K562 (cell line): ENCODE data around the gene DNMT3L. TPM values are rescaled to one million over a fixed set of nuclear protein-coding genes. Genes with fewer than 3 reads are reported as not detected.

ENCODE experiments used
- ATAC-seq: fragments of 200-7000 bp; cut with Tn5 transposase; 3 replicates; pipeline ENCODE4 v1.9.1; 2020; ENCODE audit warnings: moderate library complexity
- BruUV-seq: library from RNA; stranded (reverse); fragments of 400-500 nt; replicated peaks from 2 replicates; lab custom pipeline; 2021; lab: Mats Ljungman, UMichigan
- CTCF ChIA-PET: fragments of 300-600 bp; formaldehyde crosslinking; extraction: SDS; loops from one replicate; lab custom pipeline; 2021; ENCODE audit warnings: low intra/inter-chr PET ratio; lab: Yijun Ruan, JAX
- POLR2A ChIA-PET: fragments of 300-600, 350-650 bp; sonication (Branson Sonifier 250); formaldehyde crosslinking; extraction: SDS; loops from one replicate; lab custom pipeline; 2021; ENCODE audit warnings: antibody characterized with exemption, inconsistent platforms; lab: Yijun Ruan, JAX
- DNase-seq, 4 experiments: peaks; one replicate each; pipeline versions ENCODE4 v3.0.0 to v3.0.0-alpha.2; 2011 to 2018; ENCODE audit warnings: low spot score in 3 of 4, mixed read lengths in 3 of 4; ENCODE audit errors: extremely low read depth in 1 of 4
- FAIRE-seq: peaks from 2 replicates; lab custom pipeline; 2011; peaks lifted over from hg19 to GRCh38; lab: Jason Lieb, UNC
- H2AFZ ChIP-seq: 2 replicates; pipeline ENCODE4 v1.6.0; 2011; ENCODE audit warnings: low read depth, low read length, control low read depth, inconsistent platforms
- H3K27ac ChIP-seq: fragments of 200-600 bp; 3 replicates; pipeline ENCODE4 v1.8.0; 2011; ENCODE audit warnings: low read depth, mild to moderate bottlenecking, control low read depth, inconsistent platforms, low read length, moderate library complexity, mixed read lengths; ENCODE audit errors: extremely low read depth
- H3K27me3 ChIP-seq, 2 experiments: fragments of 300-600 bp in 1 of 2; 2 replicates in 1 of 2; 3 replicates in 1 of 2; pipeline versions ENCODE4 v1.6.0 to v1.8.0; 2011; ENCODE audit warnings: inconsistent platforms in 2 of 2, low read length in 2 of 2, mild to moderate bottlenecking in 1 of 2, mixed read lengths in 1 of 2, moderate library complexity in 1 of 2; ENCODE audit not compliant: control insufficient read depth in 2 of 2, insufficient read depth in 2 of 2
- H3K36me3 ChIP-seq: fragments of 300-600 bp; 3 replicates; pipeline ENCODE4 v1.8.0; 2011; ENCODE audit warnings: mild to moderate bottlenecking, low read length, inconsistent platforms; ENCODE audit not compliant: control insufficient read depth, insufficient read depth
- H3K4me1 ChIP-seq, 2 experiments: fragments of 200-600 bp in 1 of 2; replicated peaks in 1 of 2; 2 replicates in 1 of 2; 3 replicates in 1 of 2; pipeline versions ENCODE4 v1.5.1 to v1.8.0; 2011; ENCODE audit warnings: inconsistent platforms in 2 of 2, low read length in 2 of 2, mild to moderate bottlenecking in 1 of 2, mixed read lengths in 1 of 2, moderate library complexity in 1 of 2; ENCODE audit not compliant: control insufficient read depth in 2 of 2, insufficient read depth in 2 of 2
- H3K4me2 ChIP-seq: 2 replicates; pipeline ENCODE4 v1.6.1; 2011; ENCODE audit warnings: low read length, control low read depth, inconsistent platforms, mixed read lengths; ENCODE audit not compliant: insufficient read depth
- H3K4me3 ChIP-seq: fragments of 200-600 bp; sonication (generic), shearing (Covaris generic); 2 replicates; pipeline ENCODE4 v1.5.1; 2016; ENCODE audit warnings: control low read depth, inconsistent platforms
- H3K79me2 ChIP-seq: fragments of 200-600 bp; 3 replicates; pipeline ENCODE4 v1.8.0; 2011; ENCODE audit warnings: low read length, inconsistent platforms; ENCODE audit not compliant: control insufficient read depth, insufficient read depth
- H3K9ac ChIP-seq, 2 experiments: 2 replicates each; pipeline versions ENCODE4 v1.6.0 to v1.6.1; 2011; ENCODE audit warnings: low read depth in 2 of 2, low read length in 2 of 2, control low read depth in 1 of 2, inconsistent platforms in 1 of 2, mild to moderate bottlenecking in 1 of 2, mixed read lengths in 1 of 2; ENCODE audit not compliant: insufficient read depth in 1 of 2
- H3K9me1 ChIP-seq: one replicate; pipeline ENCODE4 v1.6.0; 2011; ENCODE audit warnings: inconsistent platforms, mild to moderate bottlenecking, low read length, moderate library complexity; ENCODE audit not compliant: control insufficient read depth, insufficient read depth
- H3K9me3 ChIP-seq: replicated peaks from 2 replicates; pipeline ENCODE4 v1.5.1; 2011; ENCODE audit warnings: low read depth, low read length, inconsistent platforms; ENCODE audit not compliant: control insufficient read depth, insufficient read depth
- H4K20me1 ChIP-seq: replicated peaks from 2 replicates; pipeline ENCODE4 v1.6.1; 2011; ENCODE audit warnings: low read length, inconsistent platforms, mixed read lengths; ENCODE audit not compliant: control insufficient read depth, insufficient read depth
- E2F1 ChIP-seq: sonication (generic); formaldehyde crosslinking; IDR thresholded peaks from 2 replicates; pipeline ENCODE4 v1.8.1; 2023; ENCODE audit warnings: mild to moderate bottlenecking, missing genetic modification reagents, moderate library complexity
- RBFOX2 ChIP-seq: fragments of 200-400 bp; formaldehyde crosslinking; IDR thresholded peaks from 2 replicates; pipeline ENCODE4 v1.6.1; 2017; ENCODE audit warnings: low read depth, mild to moderate bottlenecking, low read length, moderate library complexity
- SRSF3 ChIP-seq: fragments of 200-400 bp; formaldehyde crosslinking; IDR thresholded peaks from 2 replicates; pipeline ENCODE4 v1.6.1; 2016; ENCODE audit warnings: mild to moderate bottlenecking, low read length, moderate library complexity; ENCODE audit not compliant: insufficient read depth
- TFAP4 ChIP-seq: sonication (generic); formaldehyde crosslinking; IDR thresholded peaks from 2 replicates; pipeline ENCODE4 v1.8.0; 2022; ENCODE audit warnings: missing genetic modification reagents, mild to moderate bottlenecking, moderate library complexity, borderline replicate concordance
- ZNF324 ChIP-seq: fragments of 250-450 bp; sonication (Bioruptor Pico); IDR thresholded peaks from 2 replicates; pipeline ENCODE4 v1.4.0; 2020; ENCODE audit warnings: mild to moderate bottlenecking
- WGBS: fragments of 100-300 bp; shearing (Covaris generic); methylation state at CpG from one replicate; pipeline ENCODE4 v1.1.6; 2016; ENCODE audit warnings: low coverage, mixed read lengths; ENCODE audit not compliant: insufficient coverage; ENCODE audit errors: missing lambda C conversion rate; 5-methylcytosine and 5-hydroxymethylcytosine counted together
- in situ Hi-C: fragments of 300-500 bp; cut with MboI; formaldehyde crosslinking; loops from 4 replicates; pipeline ENCODE4 v1.15.0; 2018; ENCODE audit warnings: inconsistent platforms, mixed read lengths
- intact Hi-C: fragments of 100-400 bp; cut with micrococcal nuclease; formaldehyde crosslinking; loops from 2 replicates; pipeline ENCODE4 v1.14.2; 2022
- polyA plus RNA-seq, 8 experiments: library from polyadenylated mRNA; depleted of rRNA in 4 of 8; stranded (reverse) in 5 of 8; unstranded in 3 of 8; fragments of >200 nt; fragmentation: Nextera tagmentation in 2 of 8; fragmentation: Illumina TruSeq in 1 of 8; extraction: Ambion mirVana in 2 of 8; extraction: Trizol in 1 of 8; gene quantifications; 2 replicates each; pipeline versions ENCODE4 v1.2.1 to v1.2.3, GENCODE V29; 2011 to 2014; ENCODE audit warnings: inconsistent platforms in 1 of 8, missing spikeins in 1 of 8
- total RNA-seq, 7 experiments: library from RNA; depleted of rRNA in 6 of 7; stranded (reverse); fragments of >200 nt in 6 of 7; fragmentation: Illumina TruSeq in 2 of 7; extraction: Trizol in 2 of 7; gene quantifications; 2 replicates each; pipeline versions ENCODE4 v1.2.1 to v1.2.3, GENCODE V29; 2011 to 2021; ENCODE audit warnings: low replicate concordance in 1 of 7

Gene DNMT3L
- total and polyA plus RNA-seq, 9 of the 15 experiments (the other 6 are each of a cell fraction or from before 2014, with no cell fraction given): 0.08 TPM; not detected in 8

GRCh38 chr21:44301961-44302406 lies 40.3 kb upstream of the DNMT3L start:
- H3K79me2 ChIP-seq: peaks cover 51% of the 10 kb centered on the region
- H3K4me3 ChIP-seq: no peak overlapping the region
- in situ Hi-C loops: no loop called here

GRCh38 chr21:44301141-44301540 lies 39.4 kb upstream of the DNMT3L start:
- ATAC-seq (no peak), DNase-seq (no peak)
- H4K20me1 ChIP-seq: peaks cover 36% of the 10 kb centered on the region
- H2AFZ ChIP-seq: no peak overlapping the region
- ChIA-PET CTCF (no interaction called here), POLR2A (interaction anchor here (0.6 to 1.8 kb wide), 4 partner anchors 9 to 502 kb away, joined by 3 to 6 read pairs (median 4); no protein-coding TSS in a partner anchor)
- peaks cover 51% of the 10 kb centered on the region for H3K79me2 ChIP-seq
- H3K4me2 ChIP-seq: peak overlapping the region; percentile 87
- peaks cover 10% of the 10 kb centered on the region; the same call in 2 of the 3 replicates for H3K36me3 ChIP-seq
- BruUV-seq: TSS peak; percentile 54
- peak overlapping the region; percentile 89 for H3K4me3 ChIP-seq
- peaks cover 11% of the 10 kb centered on the region for H3K9me1 ChIP-seq
- H3K9me3 ChIP-seq: no peaks in the 10 kb centered on the region
- in situ Hi-C loops: no loop called here
- peak overlapping the region; percentile 80 to 94; a peak in 3 of 4 replicates for H3K9ac ChIP-seq
- H3K4me1 ChIP-seq: peaks cover 13 to 76% of the 10 kb centered on the region in 2 experiments
- peak; percentile 11; the same call in 1 of the 2 replicates for TF ChIP-seq TFAP4 (CRISPR knock-in tag)
- no peak for TF ChIP-seq ZNF324 (CRISPR knock-in tag)
- 0 out of 2 replicates have a peak, but pooled peaks have one; percentile 37 for TF ChIP-seq SRSF3
- TF ChIP-seq, all 486 proteins: peak for 2
- WGBS: 64% methylated on average over 13 of the region's 13 CpGs
- intact Hi-C loops: no loop called here
- FAIRE-seq: no peak
- H3K27me3 ChIP-seq: no peaks in the 10 kb centered on the region
- H3K27ac ChIP-seq: no peak overlapping the region; the same call in 2 of the 3 replicates

More at GRCh38 chr21:44301961-44302406, 40.3 kb upstream of the DNMT3L start:
- CTCF ChIA-PET: no interaction called here
- Histone ChIP-seq H3K27ac (no peak overlapping the region), H2AFZ (no peak overlapping the region), H3K9ac (peak overlapping the region in 1 of 2 experiments; percentile 71; a peak in 2 of 4 replicates), H3K36me3 (peaks cover 18% of the 10 kb centered on the region; the same call in 2 of the 3 replicates), H3K9me1 (peaks cover 11% of the 10 kb centered on the region), H3K4me1 (peaks cover 13 to 78% of the 10 kb centered on the region in 2 experiments), H4K20me1 (peaks cover 36% of the 10 kb centered on the region), H3K9me3 (no peaks in the 10 kb centered on the region), H3K27me3 (no peaks in the 10 kb centered on the region), H3K4me2 (no peak overlapping the region; the same call in 1 of the 2 replicates)
- ATAC-seq (no peak), FAIRE-seq (no peak), DNase-seq (no peak)
- WGBS: 86% methylated on average over 9 of the region's 9 CpGs
- peak; percentile 35 for TF ChIP-seq RBFOX2
- no peak for TF ChIP-seq E2F1
- POLR2A ChIA-PET: no interaction called here
- BruUV-seq: no TSS peak
- intact Hi-C loops: no loop called here
